Fibroblast of upper back skin (primary cell): ENCODE data around the gene MEIKIN.
"Not testable (repeated sequence)": the region's sequence is repeated elsewhere in the genome, so short reads cannot be mapped to it uniquely, and the experiment has no call there.

Experiments used
- DNase-seq: peaks from one replicate; pipeline ENCODE4 v3.0.0-alpha.2; 2013

Gene MEIKIN

DNA sequence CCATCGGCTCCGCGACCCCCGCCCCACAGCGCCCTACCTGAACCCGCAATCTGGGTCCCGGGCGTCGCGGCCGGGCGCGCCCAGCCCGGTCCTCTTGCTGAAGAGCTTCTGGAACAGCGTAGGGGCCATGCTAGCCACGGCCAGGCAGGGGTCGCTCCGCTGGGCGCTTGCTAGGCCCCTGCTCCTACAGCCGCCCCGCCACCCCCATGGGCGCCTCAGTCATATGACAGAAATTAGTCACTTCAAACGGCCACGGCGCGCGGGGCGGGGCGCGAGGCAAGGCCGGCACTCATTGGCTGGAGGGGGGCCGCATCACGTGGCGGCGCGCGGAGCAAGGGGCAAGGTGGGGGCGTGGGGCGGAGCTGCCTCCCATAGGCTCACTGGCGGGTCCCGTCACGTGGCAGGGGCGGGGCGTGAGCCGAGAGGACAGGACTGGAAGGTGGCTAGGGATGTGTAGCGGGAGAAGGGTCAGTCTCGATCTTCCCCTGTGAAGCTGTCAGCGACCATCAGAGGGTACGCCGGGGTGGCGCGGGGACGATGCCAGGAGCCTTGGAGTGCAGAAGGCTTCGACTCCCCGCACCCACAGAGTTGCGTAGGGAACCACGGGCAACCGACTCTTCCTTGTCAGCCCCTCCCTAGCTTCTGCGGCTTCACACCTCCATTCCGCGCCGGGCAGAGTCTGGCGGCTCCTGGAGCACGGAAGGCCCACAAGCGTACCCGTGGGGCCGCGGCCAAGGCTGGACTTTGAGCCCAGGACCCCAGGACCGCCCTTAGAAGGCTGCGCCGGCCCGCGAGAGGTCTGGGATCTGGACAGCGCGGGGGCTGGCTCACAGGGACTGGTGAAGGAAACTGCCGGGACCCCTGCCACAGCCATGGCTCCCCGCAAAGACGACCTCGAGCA lies 148.4 kb downstream of the MEIKIN start, which contains the start of gene FNIP1:
Gene FNIP1, minus strand, starts transcription at position 225 of the 901 bp plus-strand sequence. Its CDS starts 96 bp downstream, at position 129.
- peak; percentile 97 for DNase-seq

DNA sequence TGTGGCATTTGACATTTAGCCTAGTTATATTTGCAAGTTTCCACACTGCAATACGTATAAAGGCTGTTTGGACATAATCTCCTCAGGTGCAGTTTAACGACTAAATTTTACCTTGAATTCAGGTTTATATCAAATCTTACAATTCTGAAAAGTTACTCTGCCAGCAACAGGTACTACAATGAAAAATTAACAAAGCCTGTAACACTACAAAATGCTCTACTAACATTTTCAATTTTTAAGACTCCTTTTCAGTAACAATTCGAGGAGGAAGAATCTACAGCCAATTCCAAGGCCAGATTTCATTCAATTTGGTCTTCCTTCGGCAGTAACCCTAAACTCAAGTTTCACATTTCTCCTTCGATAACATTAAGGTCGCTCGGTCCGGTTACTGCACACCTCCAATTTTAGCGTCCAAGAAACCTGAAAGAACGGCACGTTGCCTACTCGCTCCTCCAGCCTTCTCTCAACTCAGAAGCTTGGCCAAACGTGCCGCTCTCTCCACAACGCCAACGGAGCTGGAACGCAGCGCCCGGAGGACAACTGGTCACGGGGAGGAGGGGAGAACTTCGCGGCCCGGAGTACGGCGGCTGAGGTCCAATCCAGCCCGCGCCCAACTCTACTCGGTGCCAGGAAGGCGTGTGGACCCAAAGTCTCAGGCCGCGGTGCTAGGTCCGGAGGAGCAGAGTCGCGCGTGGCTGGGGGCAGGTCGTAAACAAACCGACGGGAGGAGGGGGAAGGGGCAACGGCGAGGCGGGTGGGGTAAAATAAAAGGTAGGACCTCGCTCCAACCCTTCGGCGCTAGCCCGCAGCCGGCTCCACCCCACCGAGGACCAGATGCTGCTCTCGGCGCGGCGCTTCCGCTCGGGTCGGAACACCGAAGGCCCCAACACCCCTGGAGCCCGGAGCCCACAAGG lies 149.3 kb downstream of the MEIKIN start:
- peak; percentile 33 for DNase-seq

DNA sequence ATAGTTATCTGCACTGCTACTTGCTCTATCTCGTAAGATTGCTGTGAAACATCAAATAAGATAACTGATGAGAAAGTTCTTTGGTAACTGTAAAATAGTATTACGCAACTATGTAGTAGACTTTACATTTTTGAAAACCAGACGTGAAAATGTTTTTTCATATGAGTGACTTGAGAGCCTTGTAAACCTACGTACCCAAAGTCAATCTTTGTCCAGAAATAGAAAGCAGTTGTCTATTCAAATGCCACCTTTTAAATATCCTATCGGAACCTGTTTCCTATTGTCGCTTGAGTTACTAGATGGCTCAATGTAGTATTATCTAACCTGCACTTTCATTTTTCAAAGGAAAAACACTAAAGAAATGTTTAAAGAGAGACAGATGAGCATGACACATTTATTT lies 150.2 kb downstream of the MEIKIN start:
- no peak for DNase-seq

DNA sequence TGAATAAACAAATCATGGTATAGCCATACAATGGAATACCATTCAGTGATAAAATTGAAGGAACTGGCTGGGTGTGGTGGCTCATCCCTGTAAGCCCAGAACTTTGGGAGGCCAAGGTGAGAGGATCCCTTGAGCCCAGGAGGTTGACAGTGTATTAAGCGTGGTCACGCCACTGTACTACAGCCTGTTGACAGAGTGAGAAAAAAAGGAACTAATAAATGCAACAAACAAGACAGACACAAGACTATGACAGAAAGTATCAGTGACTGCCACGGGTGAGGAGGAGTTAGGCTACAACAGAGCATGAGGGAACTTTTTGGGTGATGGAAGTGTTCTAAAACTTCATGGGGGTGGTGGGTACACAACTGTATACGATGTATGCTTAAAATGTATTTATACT lies 150.9 kb downstream of the MEIKIN start:
- no peak for DNase-seq

DNA sequence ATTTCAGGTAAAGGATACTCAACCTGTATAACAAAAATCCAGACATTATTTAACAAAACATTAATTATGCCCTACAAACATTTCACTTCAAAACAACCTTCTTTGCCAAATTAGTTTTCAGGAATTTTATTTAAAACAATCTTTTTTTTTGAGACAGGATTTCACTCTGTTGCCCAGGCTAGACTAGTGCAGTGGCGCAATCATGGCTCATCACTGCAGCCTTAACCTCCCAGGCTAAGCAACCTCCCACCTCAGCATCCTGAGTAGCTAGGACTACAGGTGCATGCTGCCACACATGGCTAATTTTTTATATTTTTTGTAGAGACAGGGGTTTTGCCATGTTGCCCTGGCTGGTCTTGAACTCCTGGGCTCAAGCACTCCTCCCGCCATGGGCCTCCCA lies 152.6 kb downstream of the MEIKIN start:
- DNase-seq, result no peak

DNA sequence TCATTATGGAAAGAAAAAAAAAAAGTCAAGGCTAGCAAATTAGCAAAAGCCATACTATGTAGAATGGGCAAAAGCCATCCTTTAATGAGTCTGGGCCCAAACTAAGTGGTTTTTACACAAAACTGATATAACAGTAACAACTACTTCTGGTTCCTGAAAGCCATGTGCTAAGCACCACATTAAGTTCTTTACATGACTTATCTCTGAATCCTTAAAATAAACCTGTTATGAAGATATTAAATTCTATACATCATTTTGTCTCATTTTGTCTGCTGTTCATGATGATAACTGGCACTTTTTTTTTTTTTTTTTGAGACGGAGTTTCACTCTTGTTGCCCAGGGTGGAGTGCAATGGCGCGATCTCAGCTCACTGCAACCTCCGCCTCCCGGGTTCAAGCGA lies 153.6 kb downstream of the MEIKIN start:
- DNase-seq, result no peak

DNA sequence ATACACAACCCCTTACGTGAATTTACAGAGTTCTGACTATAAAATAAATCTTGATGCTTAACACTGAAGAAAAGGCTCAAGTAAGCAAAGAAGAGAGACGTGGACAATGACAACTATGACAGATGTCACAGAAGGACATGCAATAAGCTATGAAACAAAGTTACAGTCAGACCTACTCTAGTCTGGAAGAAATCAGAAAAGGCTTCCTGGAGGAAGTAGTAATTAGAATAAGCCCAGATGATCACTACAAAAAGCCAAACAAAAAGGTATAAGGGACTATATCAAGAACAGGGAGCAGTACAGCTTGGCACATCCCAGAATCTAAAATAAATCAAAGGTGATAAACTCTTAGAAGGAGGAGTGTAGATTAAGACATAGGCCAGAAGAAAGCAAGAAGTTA lies 154.9 kb downstream of the MEIKIN start:
- no peak for DNase-seq

DNA sequence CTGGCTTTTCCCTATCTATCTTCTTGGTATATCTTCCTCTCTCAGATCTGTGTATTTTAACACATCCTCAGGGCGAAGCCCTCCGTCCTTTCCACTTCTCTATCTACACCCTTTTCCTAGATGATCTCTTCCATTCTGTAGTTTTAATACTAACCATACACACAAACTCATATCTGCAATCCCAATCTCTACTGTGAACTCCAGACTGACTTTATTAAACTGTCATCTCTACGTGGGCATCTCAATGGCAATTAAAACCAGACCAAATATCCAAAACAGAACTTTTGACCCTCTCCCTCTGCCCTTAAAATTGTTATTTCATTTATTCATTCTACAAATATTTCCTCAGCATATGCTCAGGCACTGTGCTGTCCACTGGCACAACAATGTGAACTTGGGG lies 155.7 kb downstream of the MEIKIN start:
- no peak for DNase-seq

DNA sequence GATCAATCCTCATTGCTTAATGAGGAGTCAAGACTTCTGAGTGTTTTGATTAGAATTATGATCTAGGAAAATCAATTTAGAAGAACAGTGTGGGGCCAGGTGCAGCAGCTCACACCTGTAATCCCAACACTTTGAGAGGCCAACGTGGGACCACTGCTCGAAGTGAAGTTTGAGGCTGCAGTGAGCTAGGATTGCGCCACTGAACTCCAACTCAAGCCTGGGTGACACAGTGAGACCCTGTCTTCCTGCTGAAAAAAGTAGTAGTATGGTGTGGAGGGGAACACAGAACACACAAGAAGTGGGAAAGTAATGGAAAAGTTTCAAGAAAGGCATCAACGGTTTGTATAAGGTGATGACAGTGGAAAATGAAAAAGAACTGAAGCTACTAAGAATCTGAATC lies 157.7 kb downstream of the MEIKIN start:
- no peak for DNase-seq

DNA sequence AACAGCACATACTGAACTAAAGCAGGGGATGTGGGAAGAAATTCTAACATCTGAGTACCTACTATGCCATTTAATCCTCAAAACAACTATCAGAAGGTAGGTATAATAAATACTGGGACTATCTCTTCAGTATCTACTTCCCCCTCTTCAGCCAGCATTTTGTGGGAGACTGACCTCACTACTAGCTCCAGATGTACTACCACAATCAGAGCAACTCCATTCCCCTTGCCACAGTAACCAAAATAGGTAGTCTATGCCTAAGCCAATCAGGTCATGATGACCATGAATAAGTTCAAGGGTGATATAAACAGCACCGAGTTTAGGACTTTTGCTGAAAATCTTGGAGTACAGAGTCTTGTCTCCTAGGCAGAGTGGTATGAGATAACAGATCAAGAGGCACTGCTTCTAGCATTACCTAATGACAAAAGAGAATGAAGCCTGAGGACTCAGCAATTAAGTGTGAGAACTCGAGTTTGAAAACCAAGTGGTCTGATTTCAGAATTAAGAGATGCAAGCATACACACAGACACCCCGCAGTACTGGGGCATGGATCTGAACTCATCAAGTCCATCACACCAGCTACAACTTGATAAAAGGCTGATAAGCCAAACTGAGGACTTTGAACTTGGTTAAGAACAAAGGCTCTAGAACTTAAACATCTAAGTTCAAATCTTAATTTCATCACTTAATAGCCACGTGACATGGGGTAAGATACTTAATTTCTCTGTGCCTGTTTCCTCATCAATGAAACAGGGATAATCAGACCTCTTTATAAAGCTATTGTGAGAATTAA lies 158.4 kb downstream of the MEIKIN start:
- no peak for DNase-seq

DNA sequence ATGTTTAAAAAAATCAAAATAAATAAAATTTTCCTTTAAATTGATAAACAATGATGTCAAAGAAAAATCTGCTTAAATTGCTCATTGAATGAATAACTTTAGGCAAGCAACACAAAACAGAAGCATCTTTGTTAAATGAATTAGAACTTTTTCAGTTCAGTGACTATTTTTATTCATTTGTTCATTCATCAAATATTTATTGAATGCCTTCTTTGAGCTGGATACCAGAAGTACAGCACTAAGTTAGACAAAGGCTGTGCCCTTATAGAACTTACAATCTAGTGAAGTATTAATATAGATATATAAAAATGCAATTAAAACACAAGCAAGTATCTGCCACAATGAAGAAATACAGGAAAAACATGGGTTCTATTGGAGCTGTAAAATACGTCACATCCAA lies 159.4 kb downstream of the MEIKIN start:
- DNase-seq, result no peak

DNA sequence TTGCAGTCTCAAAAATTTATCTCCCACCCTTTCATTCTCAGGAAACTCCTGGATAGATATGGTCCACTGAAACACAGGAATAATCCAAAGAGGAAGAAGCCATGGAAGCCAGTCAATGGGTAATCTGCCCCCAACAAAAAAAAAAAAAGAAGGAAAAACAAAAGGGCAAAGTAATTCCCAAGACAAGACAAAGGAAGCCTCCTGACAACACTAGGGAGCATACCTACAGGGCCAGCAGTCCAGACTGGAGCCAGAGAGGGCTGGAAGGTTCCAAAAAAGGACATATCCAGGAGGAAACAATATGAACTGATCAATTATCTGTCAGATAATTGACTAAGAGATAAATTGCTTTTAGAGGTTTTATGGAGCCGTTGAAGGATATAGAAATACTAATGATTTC lies 161.6 kb downstream of the MEIKIN start:
- no peak for DNase-seq

DNA sequence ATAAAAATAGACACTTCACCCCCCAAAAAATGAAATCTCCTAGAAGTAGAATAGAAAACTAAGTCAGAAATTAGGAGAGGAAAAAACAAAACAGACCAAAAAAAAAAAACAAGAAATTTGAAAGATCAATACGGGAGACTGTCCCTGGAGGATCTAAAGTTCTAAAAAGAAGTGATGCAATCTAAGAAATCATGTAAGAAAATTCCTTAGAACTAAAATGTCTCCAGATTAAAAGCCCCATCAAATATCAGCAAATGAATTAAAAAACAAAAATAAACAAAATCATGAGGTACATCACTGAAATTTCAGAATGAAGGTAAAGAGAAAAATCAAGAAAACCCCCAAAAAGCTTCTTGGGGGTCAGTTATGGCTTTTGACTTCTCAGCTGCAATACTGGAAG lies 162.1 kb downstream of the MEIKIN start:
- no peak for DNase-seq

DNA sequence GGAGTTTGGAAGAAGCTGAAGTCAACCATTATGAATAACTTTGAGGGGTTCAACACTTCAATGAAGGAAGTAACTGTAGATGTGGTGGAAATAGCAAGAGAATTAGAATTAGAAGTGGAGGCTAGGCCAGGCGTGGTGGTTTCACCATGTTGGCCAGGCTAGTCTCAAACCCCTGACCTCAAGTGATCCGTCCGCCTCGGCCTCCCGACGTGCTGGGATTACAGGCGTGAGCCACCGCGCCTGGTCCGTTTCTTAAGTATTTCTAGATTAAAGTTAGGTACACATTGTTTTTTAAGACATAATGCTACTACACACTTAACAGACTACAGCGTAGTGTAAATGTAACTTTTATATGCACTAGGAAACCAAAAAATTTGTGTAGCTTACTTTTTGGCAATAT lies 162.7 kb downstream of the MEIKIN start:
- DNase-seq, result no peak

DNA sequence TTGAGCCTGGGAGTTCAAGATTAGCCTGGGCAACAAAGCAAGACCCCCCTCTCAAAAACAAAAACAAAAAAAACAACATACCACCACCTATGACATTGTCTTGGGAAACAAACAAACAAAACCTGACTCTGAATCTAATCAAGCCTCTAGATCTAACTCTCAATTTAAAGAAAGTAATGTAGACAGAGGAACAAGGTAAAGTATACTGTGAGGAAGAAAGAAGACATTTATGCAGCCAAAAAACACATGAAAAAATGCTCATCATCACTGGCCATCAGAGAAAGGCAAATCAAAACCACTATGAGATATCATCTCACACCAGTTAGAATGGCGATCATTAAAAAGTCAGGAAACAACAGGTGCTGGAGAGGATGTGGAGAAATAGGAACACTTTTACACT lies 167.3 kb downstream of the MEIKIN start:
- DNase-seq, result not testable (repeated sequence)

DNA sequence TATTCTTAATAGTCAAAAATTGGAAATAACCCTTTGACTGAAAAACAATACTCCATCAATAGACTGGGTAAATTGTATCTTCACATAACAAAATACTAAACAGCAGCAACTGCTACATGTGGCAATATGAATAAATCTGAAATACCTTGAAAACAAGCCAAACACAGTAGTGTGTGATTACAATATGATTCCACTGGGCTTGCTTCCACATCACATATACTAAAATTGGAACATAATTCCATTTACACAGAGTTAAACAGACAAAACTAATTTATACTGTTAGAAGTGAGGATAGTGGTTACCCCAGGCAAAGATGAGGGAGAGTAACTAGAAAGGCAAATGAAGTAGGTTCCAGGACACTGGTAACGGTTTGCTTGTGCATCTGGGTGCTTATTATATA lies 169.0 kb downstream of the MEIKIN start:
- DNase-seq, result peak; percentile 34

DNA sequence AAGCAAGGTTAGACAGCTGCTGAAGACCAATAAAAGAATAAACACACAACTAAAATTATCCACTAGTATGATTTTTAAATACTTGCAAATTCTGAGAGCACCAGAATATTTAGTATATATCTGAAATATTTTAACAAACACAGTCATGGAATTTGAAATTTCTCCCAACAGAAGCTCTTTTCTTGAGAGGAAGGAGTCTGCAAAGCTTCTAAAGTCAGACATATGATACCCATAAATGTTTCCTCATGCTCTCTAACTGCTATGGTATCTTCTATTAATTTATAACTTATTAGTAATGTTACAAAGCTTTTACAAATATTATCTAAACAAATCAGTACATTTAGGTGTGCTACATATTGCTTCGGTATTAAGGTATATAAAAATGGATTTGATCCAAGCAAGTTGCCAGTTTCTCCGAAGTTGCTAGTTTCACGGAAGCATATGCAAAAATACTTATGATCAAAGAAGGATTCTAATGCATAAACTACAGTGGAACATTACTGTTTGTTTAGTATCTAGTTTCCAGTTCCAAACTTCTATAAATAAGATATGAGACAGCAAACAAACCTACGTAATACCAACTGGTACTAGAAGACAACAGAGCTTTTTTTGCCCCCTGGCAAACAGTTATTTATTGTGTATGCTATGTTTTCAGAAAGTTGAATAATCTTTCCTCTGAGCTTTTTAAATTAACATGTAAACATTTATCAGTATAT lies 170.7 kb downstream of the MEIKIN start:
- DNase-seq, result no peak

DNA sequence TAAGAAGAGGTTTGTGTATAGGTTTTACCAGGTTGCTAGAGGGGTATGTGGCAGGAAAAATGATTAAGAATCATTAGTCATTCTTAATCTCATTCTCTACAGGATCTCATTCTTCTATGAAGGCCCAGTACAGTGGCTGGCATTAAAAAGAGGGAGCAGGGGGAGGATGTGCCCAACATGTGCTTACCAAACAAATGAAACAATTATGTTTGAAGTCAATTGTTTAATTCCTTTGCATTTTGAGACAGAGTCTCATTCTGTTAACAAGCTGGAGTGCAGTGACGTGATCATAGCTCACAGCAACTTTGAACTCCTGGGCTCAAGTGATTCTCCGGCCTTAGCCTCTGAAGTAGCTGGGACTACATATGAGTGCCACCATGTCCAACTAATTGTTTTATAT lies 171.7 kb downstream of the MEIKIN start:
- no peak for DNase-seq

DNA sequence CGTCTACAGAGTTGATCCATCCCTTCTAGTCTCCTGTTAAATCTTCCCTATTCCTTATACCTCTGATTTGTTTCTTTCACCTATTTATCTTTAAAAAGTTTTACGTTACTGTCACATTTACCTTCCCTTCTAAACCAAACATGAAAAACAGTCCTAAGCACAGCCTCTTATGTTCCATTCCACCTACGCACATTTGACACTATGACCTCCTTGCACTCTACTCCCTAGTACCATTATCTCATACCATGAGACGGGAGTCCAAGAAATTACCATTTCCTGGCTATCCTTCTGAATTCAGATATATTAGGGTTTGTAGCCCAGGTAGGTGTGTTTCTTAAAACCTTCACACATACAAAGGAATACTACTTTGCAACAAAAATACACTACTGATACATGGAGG lies 173.8 kb downstream of the MEIKIN start:
- no peak for DNase-seq

DNA sequence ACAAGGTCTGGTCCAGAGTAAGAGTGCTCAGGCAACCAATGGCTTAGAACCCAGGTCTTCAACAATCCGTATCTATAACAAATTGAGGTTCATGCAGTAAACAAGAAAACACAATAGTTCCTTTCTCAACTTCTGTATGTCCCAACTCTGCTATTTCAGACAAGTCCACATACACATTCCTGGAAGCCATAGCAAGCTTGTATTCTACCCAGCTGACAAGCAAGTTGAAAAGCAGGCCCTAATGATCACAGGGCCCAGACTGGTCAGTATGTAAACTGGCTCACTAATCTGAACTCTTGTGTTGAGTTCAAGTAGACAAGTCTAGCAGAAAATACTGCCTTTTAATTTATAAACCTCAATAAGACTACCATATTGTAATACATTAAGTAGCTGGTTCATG lies 175.5 kb downstream of the MEIKIN start:
- no peak for DNase-seq

DNA sequence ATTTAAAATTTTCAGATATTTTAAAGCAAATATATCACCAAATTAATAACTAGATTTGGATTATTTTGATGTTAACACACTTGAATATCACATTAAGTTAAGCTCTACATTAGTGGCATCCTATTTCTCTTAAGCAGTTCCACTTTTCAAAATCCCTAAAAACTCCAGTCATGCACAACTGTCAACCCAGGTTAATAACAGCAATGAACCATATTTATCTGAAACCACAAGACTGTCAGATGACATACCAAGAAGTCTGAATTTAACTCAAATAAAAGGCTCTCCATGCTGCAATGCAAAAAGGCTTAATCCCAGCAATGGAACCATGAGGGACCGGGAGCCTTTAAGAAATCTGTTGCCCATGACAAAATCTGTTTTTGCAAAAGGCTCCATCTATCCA lies 176.1 kb downstream of the MEIKIN start:
- no peak for DNase-seq

DNA sequence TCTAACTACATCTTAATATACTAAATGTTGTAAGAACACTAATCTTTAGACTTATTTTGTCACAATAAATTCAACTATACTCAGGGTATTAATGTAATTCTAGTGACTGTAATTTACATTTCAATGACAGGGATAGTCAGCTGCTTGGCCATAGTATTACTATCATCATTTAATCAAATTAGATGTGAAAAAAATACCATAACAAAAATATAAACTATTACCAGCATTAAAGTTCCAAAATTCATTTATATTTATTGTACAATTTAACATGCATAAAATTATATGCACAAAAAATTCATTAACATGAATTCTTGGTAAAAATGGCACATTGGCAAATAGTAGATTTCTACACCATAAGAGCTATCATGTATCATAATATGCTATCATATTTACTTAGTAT lies 177.6 kb downstream of the MEIKIN start:
- DNase-seq, result no peak
